ENCODE measurements around the gene IL17B.

The IL17B gene

GRCh38 chr5:149379177-149379761 is at the start of gene IL17B:
IL17B (minus strand) TSS chr5:149379292; CDS start chr5:149379225, 67 bp downstream.
- DNase-seq = no peak

- no peak for DNase-seq
Observed at GRCh38 chr5:149428032-149428431, 48.9 kb upstream of the IL17B start.

DNA sequence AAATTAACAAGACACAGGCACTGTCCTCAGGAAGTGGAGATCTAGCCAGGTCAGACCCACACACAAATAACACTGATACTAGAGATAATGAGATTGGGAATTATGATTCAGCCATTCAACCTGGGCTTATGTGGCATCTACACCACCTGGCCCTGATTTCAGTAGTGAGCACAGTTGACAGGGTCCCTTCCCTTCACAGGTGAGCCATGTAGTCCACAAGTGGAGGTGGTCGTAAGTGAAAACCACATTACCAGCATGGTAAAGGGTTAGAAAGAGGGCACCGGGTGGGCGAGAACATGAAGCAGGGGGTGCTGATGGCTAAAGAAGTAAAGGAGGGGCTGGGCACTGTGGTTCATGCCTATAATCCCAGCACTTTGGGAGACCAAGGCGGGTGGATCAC is 48.3 kb upstream of the IL17B start:
- DNase-seq = no peak

DNA sequence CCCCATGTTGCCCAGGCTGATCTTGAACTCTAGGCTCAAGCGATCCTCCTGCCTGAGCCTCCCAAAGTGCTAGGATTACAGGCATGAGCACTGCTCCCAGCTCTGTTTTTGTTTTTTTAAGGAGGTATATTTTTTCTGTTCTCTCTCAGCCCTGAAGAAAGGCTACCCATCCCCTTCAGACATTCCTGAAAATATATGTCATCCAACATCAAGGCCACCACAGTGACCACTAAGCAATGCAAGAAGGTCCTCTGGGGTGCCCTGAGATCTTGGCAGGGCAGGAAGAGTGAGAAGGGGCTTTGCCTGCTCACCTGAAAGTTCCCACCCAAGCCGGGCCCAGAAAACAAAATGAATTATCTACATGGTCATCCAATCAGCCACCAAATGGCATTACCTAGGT is 47.8 kb upstream of the IL17B start:
- DNase-seq = no peak

DNA sequence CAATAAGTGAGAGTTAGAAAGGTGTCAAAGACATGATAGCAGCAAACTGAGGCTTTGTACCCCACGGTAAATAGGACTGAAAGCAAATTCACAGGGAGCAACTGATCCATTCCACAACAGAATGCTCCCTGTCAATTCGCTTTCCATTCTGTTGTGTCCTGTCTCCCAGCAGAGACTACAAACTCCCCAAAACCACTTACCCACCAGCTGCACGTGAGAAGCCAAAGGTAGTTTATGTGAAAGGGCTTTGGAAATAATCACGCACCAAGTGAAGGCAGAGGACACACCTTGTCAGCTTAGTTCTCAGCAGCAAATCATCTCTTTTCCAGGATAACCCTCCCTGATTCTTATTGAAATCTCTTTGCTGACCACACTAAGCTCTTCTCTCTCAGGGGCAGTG is 46.6 kb upstream of the IL17B start:
- no peak for DNase-seq

GRCh38 chr5:149424371-149425315 is 45.6 kb upstream of the IL17B start:
- no peak for DNase-seq

GRCh38 chr5:149423794-149424268 is 44.7 kb upstream of the IL17B start:
- DNase-seq = no peak

GRCh38 chr5:149423049-149423793 is 44.1 kb upstream of the IL17B start:
- no peak for DNase-seq

DNA sequence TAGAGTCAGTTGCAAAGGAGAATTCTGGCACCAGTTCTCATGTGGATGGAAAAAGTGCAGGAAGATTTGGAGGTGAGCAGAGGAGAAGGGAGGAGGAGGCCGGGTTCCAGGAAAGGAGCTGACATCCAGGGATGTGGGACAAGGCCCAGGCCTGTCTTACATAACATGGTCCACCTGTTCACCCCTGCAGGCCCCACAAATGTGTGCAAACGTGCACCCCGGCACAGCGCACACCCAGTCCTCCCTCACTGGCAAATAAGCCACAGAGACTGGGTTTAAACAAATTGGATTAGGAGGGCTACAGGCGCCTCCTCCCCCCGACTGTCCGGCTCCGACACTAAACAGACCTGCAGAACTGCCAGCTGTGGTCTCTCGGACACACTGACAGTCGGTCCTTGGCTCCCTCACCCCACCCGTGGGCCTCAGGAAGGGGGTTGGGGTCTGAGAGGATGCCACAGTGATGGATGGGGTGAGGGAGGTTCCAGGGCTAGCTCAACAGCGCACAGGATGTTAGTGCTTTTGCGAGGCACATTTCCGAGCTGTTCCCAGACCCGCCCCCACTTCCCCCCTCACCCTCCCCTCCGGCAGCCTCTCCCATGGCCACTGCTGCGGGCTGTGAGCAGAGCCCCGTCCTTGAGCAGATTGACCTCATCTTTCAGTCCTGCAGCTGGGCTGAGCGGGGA is 43.4 kb upstream of the IL17B start:
- no peak for DNase-seq

GRCh38 chr5:149421834-149422233 is 42.7 kb upstream of the IL17B start:
- DNase-seq = no peak

GRCh38 chr5:149421372-149421685 is 42.2 kb upstream of the IL17B start:
- DNase-seq = no peak

GRCh38 chr5:149420545-149421371 is 41.7 kb upstream of the IL17B start:
- no peak for DNase-seq

DNA sequence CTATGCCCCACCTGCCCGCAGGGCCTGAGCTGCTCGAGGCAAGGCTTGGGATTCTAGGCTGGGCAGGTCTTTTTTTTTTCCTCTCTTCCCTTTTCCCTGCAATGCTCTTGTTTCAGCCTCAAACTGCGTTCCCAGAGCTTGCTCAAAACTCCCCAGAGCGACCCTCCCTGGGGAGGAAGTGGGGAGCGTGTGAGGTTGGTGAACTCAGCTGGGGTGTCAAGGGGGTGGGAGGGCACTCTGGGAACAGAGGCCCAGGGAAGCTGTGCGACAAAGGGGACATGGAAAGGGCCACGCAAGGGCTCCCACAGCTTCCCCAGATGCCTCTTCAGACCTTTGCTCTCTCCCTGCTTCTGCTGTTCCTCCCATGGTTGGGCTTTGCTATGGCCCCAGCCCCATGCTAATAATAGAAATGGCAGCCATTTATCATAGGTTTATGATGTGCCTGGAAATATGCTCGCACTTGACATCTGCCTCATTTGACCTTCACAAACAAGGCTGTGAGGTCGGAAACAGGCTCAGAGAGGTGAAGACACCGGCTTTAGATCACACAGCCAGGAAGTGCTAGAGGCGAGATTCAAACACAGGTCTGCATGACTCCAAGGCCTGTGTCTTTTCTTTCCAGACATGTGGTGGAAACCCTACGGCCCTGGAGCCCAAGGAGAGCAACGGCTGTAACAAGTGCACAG is 40.9 kb upstream of the IL17B start:
- DNase-seq = no peak

- DNase-seq = no peak
Observed at GRCh38 chr5:149419532-149419858, 40.4 kb upstream of the IL17B start.

DNA sequence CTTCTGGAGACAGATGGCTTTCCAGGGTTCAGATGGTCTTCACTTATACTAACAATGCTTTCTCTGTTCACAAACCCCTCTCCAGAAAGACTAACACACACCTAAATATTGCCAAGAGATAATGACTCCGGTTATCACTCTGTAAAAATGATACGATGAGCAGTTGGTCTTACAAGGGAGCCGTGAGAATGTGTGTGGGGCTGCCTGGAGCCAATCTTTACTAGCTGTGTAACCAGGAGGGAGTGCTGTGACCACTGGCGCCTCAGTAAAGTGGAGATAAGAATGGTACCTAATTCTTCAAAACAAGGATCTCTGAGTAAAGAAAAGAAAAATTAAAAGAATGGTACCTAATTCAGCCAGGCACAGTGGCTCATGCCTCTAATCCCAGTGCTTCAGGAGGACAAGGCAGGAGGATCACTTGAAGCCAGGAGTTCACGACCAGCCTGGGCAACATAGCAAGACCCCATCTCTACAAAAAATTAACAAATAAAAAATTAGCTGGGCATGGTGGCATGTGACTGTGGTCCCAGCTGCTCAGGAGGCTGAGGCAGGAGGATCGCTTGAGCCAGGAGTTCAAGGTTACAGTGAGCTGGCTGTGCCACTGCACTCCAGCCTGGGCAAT is 39.9 kb upstream of the IL17B start:
- DNase-seq = no peak

DNA sequence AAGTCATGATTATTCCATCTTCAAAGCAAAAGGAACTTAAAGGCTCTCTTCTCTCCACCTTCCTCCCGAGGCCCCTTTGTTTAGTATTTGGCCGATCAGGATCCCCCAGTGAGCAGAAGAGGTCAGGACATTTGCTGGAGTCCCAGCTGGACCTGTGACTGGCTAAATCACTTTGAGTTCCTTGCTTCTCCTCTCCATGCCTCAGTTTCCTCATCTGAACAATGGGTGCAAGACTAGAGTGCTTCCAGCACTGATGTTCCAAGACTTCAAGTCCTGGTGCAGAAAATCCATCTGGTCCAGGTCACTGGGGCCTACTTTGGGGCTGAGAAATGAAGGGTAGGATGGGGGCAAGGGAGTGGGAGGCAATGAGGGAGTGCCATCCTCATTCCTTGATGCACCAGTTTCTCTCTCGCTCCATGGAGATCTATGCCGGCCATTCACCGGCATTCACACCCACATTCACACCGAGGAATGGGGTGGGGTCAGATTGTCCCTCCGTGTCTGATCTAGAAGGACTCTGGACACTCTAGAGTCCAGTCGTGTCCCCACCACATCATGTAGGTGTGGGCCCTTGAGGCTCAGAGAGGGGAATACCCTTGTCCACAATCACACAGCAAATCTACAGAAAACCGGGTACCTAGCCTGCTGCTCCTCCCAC is 38.7 kb upstream of the IL17B start:
- DNase-seq = no peak

DNA sequence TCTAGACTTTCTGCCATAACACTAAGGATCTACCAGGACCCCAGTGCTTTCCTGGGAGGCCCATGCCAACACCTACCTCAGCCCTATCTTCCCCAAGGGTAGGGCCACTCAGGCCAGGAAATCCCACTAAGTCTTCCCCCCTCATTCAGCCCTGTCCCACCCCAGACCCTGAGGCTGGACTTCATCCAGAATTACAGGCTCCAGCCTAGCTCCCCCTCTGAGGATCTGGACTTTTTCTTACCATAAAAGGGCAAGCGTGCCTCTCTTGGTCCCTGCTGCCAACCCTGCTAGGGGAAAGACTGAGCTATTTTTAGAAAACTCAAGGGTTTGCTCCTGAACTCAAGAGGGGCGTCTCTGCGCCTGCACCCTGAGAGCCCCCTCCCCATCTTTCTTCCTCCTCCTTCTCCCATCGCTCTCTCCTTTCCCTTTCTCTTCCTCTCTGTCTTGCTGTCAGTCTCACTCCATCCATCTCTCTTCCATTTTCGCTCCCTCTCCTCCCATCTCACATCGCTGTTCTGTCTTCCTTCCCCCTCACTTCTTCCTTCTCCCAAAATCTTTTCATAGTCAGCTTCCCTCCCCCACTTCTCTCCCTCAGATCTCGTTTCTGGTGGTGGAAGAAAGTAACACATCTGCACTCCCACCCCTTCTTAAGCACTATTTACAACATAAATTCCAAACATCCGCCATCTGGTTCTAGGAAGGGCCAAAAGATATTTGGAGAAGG is 38.1 kb upstream of the IL17B start:
- DNase-seq = no peak

DNA sequence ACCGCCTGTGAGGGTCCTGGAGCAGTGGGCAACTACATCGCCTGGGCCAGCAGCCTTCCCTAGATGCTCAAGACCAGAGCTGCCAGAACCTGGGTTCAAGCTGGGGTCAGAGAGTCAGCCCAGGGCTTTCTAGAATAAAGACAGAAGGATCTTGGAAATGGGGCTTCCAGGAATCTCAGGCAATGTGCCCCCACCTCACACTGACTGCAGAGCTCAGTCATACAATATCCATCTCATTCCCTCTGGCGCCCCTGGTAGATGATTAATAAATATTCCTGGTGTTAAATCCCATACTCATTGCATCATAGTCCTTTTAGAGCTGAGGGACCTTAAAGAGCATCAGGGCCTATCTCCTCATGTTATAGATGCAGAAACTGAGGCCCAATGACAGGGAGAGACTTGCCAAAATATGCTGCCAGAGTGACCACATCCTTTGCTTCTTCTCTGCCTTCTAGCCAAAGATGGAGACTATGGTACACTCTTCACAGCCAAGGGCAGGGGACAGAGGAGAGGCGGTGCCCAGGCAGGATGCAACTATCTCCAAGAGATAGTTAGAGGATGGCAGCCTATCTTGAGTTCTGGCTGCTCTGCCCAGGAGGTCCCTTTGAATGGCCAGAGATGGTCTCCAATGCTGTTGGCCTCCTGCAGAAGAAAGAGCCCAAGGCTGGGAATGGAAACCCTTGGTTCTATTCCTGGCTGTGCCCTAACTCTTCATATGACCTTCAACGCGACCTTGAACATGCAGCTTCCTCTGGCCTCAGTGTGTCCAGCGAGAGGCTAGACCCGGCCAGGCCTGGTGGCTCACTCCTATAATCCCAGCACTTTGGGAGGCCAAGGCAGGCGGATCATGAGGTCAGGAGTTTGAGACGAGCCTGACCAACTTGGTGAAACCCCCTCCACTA is 36.2 kb upstream of the IL17B start:
- DNase-seq = no peak

Data from activated CD4-positive, alpha-beta T cell treated with anti-CD3 and anti-CD28 coated beads for 1 hour (primary cell).